Body of pancreas (tissue), 4 donors: Measurements from ENCODE around the gene POLE3.
"Not testable (repeated sequence)": the region's sequence is repeated elsewhere in the genome, so short reads cannot be mapped to it uniquely, and the experiment has no call there.

Experiments
- POLR2A ChIP-seq, 3 donors: fragments of 450-650 bp; IDR thresholded peaks; one replicate each; pipeline ENCODE4 v1.6.1; 2016; ENCODE audit warnings: antibody characterized with exemption in 3 of 3, mild to moderate bottlenecking in 2 of 3
- TF ChIP-seq, protein P1 (sequence below), 7 experiments: fragments of 450-650 bp in 4 of 7; fragments of 200-600 bp in 3 of 7; sonication (generic) in 3 of 7; IDR thresholded peaks; one replicate each; pipeline ENCODE4 v1.5.1; 2016 to 2019; ENCODE audit warnings: antibody characterized with exemption in 7 of 7

- TF ChIP-seq, protein P1, sequence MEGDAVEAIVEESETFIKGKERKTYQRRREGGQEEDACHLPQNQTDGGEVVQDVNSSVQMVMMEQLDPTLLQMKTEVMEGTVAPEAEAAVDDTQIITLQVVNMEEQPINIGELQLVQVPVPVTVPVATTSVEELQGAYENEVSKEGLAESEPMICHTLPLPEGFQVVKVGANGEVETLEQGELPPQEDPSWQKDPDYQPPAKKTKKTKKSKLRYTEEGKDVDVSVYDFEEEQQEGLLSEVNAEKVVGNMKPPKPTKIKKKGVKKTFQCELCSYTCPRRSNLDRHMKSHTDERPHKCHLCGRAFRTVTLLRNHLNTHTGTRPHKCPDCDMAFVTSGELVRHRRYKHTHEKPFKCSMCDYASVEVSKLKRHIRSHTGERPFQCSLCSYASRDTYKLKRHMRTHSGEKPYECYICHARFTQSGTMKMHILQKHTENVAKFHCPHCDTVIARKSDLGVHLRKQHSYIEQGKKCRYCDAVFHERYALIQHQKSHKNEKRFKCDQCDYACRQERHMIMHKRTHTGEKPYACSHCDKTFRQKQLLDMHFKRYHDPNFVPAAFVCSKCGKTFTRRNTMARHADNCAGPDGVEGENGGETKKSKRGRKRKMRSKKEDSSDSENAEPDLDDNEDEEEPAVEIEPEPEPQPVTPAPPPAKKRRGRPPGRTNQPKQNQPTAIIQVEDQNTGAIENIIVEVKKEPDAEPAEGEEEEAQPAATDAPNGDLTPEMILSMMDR (IDR thresholded peaks at IDR 0.05): not testable (repeated sequence)
- TF ChIP-seq POLR2A (IDR thresholded peaks at IDR 0.05): not testable (repeated sequence)
Observed at GRCh38 chr9:113365652-113366051, 44.8 kb downstream of the POLE3 start.
